Colonic mucosa (tissue), 4 donors: ENCODE data around the gene SMO. TPM values are rescaled to one million over a fixed set of nuclear protein-coding genes. Genes with fewer than 3 reads are reported as not detected.

Experiments
- DNase-seq: peaks from one replicate; pipeline ENCODE4 v3.0.0-alpha.2; 2020
- H3K27ac ChIP-seq: fragments of 200-600 bp; one replicate; pipeline ENCODE4 v1.8.0; 2021
- H3K27me3 ChIP-seq: fragments of 200-600 bp; one replicate; pipeline ENCODE4 v1.8.0; 2021
- H3K36me3 ChIP-seq: fragments of 200-600 bp; one replicate; pipeline ENCODE4 v1.8.0; 2021
- H3K4me1 ChIP-seq: fragments of 200-600 bp; one replicate; pipeline ENCODE4 v1.8.0; 2021; ENCODE audit warnings: mild to moderate bottlenecking
- H3K4me3 ChIP-seq: fragments of 200-600 bp; one replicate; pipeline ENCODE4 v1.8.0; 2021
- H3K9ac ChIP-seq, 2 donors: one replicate each; pipeline ENCODE4 v1.7.0; 2013; ENCODE audit warnings: control low read depth in 2 of 2, low read depth in 2 of 2, low read length in 2 of 2
- H3K9me3 ChIP-seq: fragments of 200-600 bp; one replicate; pipeline ENCODE4 v1.8.0; 2021
- CTCF ChIP-seq: fragments of 200-600 bp; IDR thresholded peaks from one replicate; pipeline ENCODE4 v1.8.0; 2022; ENCODE audit warnings: antibody characterized with exemption, mild to moderate bottlenecking
- intact Hi-C: fragments of 100-400 bp; cut with DNase I; formaldehyde crosslinking; loops from one replicate; pipeline ENCODE4 v1.14.1; 2022
- total RNA-seq, 2 donors: library from RNA; stranded (reverse); fragmentation: NEBNext Ultra II Directional in 1 of 2; extraction: Animal tissue kit (Norgen Biotek cat#: 25700) in 1 of 2; gene quantifications; one replicate each; pipeline ENCODE4 v1.2.1, GENCODE V29; 2021
- donor health status: healthy.
- donor health status: DM: no; HTN: no; CAD: no.
- donor health status: DM: no; HTN: no; CAD: no.

The SMO gene
- total RNA-seq, 2 donors from 2014 or later: 1.6 to 3.6 TPM

- intact Hi-C loops: no loop called here
- no peak for TF ChIP-seq CTCF
- no peak overlapping the region for H3K4me3 ChIP-seq
These were observed 68.7 kb downstream of the SMO start for GRCh38 chr7:129257168-129257567.

GRCh38 chr7:129258649-129259389 is 70.4 kb downstream of the SMO start:
- no peak overlapping the region for H3K27ac ChIP-seq
- no peak for TF ChIP-seq CTCF
- intact Hi-C loops: no loop called here

More at GRCh38 chr7:129257168-129257567, 68.7 kb downstream of the SMO start:
- Histone ChIP-seq H3K27me3 (no peaks in the 10 kb centered on the region), H3K36me3 (no peaks in the 10 kb centered on the region), H3K27ac (no peak overlapping the region), H3K9ac (no peak overlapping the region), H3K4me1 (no peaks in the 10 kb centered on the region), H3K9me3 (no peaks in the 10 kb centered on the region)
- no peak for DNase-seq

GRCh38 chr7:129262324-129262723 is 73.9 kb downstream of the SMO start:
- Histone ChIP-seq H3K9ac (no peak overlapping the region), H3K27ac (no peak overlapping the region), H3K4me3 (no peak overlapping the region), H3K4me1 (no peaks in the 10 kb centered on the region), H3K36me3 (no peaks in the 10 kb centered on the region), H3K27me3 (no peaks in the 10 kb centered on the region), H3K9me3 (no peaks in the 10 kb centered on the region)
- no peak for DNase-seq
- no peak for TF ChIP-seq CTCF
- intact Hi-C loops: no loop called here

More at GRCh38 chr7:129258649-129259389, 70.4 kb downstream of the SMO start:
- H3K36me3 ChIP-seq: no peaks in the 10 kb centered on the region
- no peaks in the 10 kb centered on the region for H3K9me3 ChIP-seq
- no peak overlapping the region for H3K9ac ChIP-seq
- no peaks in the 10 kb centered on the region for H3K27me3 ChIP-seq
- no peaks in the 10 kb centered on the region for H3K4me1 ChIP-seq
- H3K4me3 ChIP-seq: no peak overlapping the region
- DNase-seq: no peak

Other genes with a start within 250 kb of the SMO start
- 10 to 100 TPM; 36.8 to 46.6 TPM for gene TNPO3, start 133.5 kb upstream of the SMO start, total RNA-seq
- 1 to 10 TPM; 3.8 to 9.7 TPM for gene TSPAN33, start 43.9 kb upstream of the SMO start, total RNA-seq
- gene AHCYL2, start 36.4 kb downstream of the SMO start, total RNA-seq: 100 to 1,000 TPM; 262 to 397 TPM
- gene STRIP2, start 245.8 kb downstream of the SMO start, total RNA-seq: 1 to 10 TPM; 1.9 to 4.7 TPM